ENCODE results near the gene ANKRD33.

The ANKRD33 gene

GRCh38 chr12:51924551-51925319, 36.8 kb downstream of the ANKRD33 start:
- Mint-ChIP-seq H3K36me3 (no peaks in the 10 kb centered on the region), H3K9me3 (ENCODE audit: low read depth) (no peaks in the 10 kb centered on the region), H3K27me3 (no peaks in the 10 kb centered on the region), H3K27ac (no peak overlapping the region), H3K4me1 (ENCODE audit: low read depth) (peaks cover 6% of the 10 kb centered on the region), H3K4me3 (no peak overlapping the region)

- H3K4me3 Mint-ChIP-seq: no peak overlapping the region
- H3K9me3 Mint-ChIP-seq (ENCODE audit: low read depth): no peaks in the 10 kb centered on the region
- peaks cover 6% of the 10 kb centered on the region for H3K4me1 Mint-ChIP-seq (ENCODE audit: low read depth)
- no peak overlapping the region for H3K27ac Mint-ChIP-seq
- H3K36me3 Mint-ChIP-seq: no peaks in the 10 kb centered on the region
- no peaks in the 10 kb centered on the region for H3K27me3 Mint-ChIP-seq
These were observed 37.6 kb downstream of the ANKRD33 start for GRCh38 chr12:51925346-51926063.

- no peak overlapping the region for H3K4me3 Mint-ChIP-seq
- no peaks in the 10 kb centered on the region for H3K36me3 Mint-ChIP-seq
- peaks cover 6% of the 10 kb centered on the region for H3K4me1 Mint-ChIP-seq (ENCODE audit: low read depth)
- H3K9me3 Mint-ChIP-seq (ENCODE audit: low read depth): no peaks in the 10 kb centered on the region
- no peaks in the 10 kb centered on the region for H3K27me3 Mint-ChIP-seq
- no peak overlapping the region for H3K27ac Mint-ChIP-seq
These were observed 38.2 kb downstream of the ANKRD33 start for GRCh38 chr12:51926064-51926632.

DNA sequence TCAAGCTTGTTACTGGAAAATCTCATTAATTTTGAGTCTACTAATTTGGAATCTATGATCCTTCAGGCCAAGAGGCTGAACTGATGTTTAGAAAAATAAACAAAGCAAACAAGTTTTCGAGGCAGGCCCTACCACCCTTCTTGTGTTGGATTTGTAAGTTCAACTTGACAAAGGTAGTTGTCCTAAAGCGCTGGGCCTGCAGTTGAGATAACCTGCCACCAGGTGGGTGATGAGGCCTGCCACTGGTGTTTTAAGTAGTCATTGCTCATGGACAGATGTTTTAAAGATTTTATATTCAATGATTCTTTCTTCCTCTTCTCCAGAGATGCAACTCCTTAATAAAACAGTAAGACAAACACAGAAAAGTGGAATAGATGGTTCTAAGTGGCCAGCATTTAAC, 38.8 kb downstream of the ANKRD33 start:
- Mint-ChIP-seq H3K27me3 (no peaks in the 10 kb centered on the region), H3K4me3 (no peak overlapping the region), H3K9me3 (ENCODE audit: low read depth) (no peaks in the 10 kb centered on the region), H3K36me3 (no peaks in the 10 kb centered on the region), H3K27ac (no peak overlapping the region), H3K4me1 (ENCODE audit: low read depth) (peaks cover 6% of the 10 kb centered on the region)

DNA sequence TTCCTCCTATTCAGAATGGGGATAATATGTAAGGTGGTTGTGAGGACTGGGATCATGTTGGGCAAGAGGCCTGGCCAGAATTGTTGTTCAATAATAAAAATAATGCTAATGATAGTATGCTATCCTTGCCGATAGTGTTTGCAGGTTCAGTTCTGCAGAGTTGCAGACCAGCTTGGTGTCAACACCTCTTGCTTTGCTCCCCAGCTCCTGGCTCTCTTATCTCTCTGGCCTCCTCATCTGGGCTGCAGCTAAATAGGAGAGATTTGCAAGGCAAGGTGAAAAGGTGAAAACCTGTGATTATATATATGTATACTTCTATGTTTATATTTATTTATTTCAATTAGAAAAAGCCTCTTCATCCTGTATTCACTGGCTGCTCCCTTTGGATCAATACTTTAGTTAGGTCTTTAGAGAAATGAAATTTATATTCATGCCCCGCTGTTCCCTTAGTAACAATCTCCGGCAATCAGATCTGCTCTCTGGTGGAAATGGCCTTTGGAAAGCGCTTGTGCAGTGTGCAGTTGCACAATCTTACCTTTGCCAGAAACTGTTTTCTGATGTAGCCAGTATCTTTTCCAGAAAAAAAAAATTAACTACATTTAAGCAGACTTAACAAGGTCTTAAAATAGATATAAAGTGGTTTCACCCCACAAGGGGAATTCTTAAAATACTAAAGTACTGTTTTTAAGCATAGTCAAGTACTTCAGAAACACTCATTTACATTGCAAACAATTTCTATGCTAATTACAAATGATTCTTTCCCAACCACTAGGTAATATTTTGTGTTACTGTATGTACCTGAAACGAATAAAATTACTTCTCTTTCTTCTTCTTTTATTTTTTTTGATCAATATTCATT, 44.5 kb downstream of the ANKRD33 start:
- Mint-ChIP-seq H3K4me1 (ENCODE audit: low read depth) (no peaks in the 10 kb centered on the region), H3K4me3 (no peak overlapping the region), H3K27me3 (no peaks in the 10 kb centered on the region), H3K27ac (no peak overlapping the region), H3K9me3 (ENCODE audit: low read depth) (no peaks in the 10 kb centered on the region), H3K36me3 (no peaks in the 10 kb centered on the region)

DNA sequence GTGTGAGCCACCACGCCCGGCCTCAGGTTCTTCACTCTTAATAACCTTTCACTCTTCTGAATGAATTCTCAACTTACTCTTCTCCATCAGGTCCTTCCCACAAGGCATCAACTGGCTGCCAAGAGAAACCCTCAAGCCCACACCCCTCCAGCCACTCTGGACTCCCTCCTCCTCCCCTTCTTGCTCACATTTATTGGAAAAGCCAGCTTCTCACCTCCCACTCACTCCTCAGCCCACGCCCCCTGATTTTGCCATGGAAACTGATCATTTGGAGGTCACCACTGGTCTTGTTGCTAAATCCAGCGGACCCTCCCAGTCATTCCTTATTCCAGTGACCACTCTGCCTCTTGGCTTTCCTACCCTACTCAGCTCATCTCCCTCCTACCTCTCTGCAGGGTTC, 46.2 kb downstream of the ANKRD33 start:
- no peak overlapping the region for H3K4me3 Mint-ChIP-seq
- no peaks in the 10 kb centered on the region for H3K36me3 Mint-ChIP-seq
- H3K4me1 Mint-ChIP-seq (ENCODE audit: low read depth): no peaks in the 10 kb centered on the region
- no peaks in the 10 kb centered on the region for H3K27me3 Mint-ChIP-seq
- H3K27ac Mint-ChIP-seq: no peak overlapping the region
- H3K9me3 Mint-ChIP-seq (ENCODE audit: low read depth): no peaks in the 10 kb centered on the region

DNA sequence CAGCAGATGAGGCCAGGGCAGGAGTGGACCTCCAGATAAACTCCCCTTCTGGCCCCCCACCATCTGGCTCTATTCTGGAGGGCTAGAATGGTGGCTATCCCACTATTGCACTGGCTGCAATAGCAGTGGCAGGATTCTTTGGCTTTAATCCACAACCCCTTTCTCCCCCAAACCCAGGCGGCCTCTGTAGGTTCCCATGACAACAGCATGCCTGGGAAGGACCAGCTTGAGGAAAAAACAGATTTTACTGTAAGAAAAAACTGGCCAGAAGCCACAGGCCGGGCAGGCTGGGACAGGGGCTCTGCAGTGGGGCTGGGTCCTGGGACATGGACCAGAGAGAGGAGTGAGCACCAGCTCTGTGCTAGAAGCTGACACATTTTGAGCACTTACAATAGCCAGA, 50.0 kb downstream of the ANKRD33 start:
- H3K27me3 Mint-ChIP-seq: peaks cover 1% of the 10 kb centered on the region
- H3K9me3 Mint-ChIP-seq (ENCODE audit: low read depth): no peaks in the 10 kb centered on the region
- H3K27ac Mint-ChIP-seq: no peak overlapping the region
- H3K4me1 Mint-ChIP-seq (ENCODE audit: low read depth): no peaks in the 10 kb centered on the region
- H3K4me3 Mint-ChIP-seq: no peak overlapping the region
- no peaks in the 10 kb centered on the region for H3K36me3 Mint-ChIP-seq

GRCh38 chr12:51938726-51939125, 50.8 kb downstream of the ANKRD33 start:
- H3K27me3 Mint-ChIP-seq: peaks cover 3% of the 10 kb centered on the region
- H3K27ac Mint-ChIP-seq: no peak overlapping the region
- H3K9me3 Mint-ChIP-seq (ENCODE audit: low read depth): no peaks in the 10 kb centered on the region
- H3K4me1 Mint-ChIP-seq (ENCODE audit: low read depth): no peaks in the 10 kb centered on the region
- no peak overlapping the region for H3K4me3 Mint-ChIP-seq
- H3K36me3 Mint-ChIP-seq: no peaks in the 10 kb centered on the region

DNA sequence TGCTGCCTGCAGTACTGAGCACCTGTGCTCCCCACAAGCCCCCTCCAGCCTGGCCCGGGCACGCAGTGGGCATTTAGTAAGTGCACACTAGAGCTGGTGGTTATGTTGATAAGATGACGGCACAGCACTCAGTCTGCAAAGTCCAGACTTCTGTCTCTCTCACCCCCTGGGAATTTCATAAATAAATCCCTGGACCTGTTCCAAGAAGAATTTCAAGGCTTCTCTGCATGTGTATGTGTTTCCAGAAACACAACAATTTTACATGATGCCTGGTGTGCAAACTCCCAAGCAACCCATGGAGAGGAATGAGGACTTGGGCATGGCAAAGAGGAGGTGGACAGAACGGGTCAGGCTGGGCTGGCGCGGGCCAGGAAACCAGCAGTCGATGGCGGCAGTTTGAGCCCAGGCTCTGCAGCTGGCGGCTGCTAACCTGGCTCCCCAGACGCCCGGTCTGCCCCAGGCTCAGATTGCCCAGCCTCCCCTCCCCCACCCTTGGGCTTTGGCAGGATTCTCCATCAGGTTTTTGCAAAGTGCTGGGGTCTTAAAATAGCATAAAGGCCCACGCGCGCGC, 53.2 kb downstream of the ANKRD33 start:
- H3K9me3 Mint-ChIP-seq (ENCODE audit: low read depth): peaks cover 5% of the 10 kb centered on the region
- H3K36me3 Mint-ChIP-seq: peaks cover 7% of the 10 kb centered on the region
- no peak overlapping the region for H3K4me3 Mint-ChIP-seq
- no peaks in the 10 kb centered on the region for H3K4me1 Mint-ChIP-seq (ENCODE audit: low read depth)
- H3K27ac Mint-ChIP-seq: no peak overlapping the region
- H3K27me3 Mint-ChIP-seq: peaks cover 3% of the 10 kb centered on the region

Measured in activated naive CD8-positive, alpha-beta T cell (primary cell).